ENCODE measurements around the gene BSN. TPM values are rescaled to one million over a fixed set of nuclear protein-coding genes. Genes with fewer than 3 reads are reported as not detected.
A peak's percentile ranks its signal among the peaks of the same experiment; 100 is the strongest.

Gene BSN
- total and polyA plus RNA-seq, 2 donors (not counting 1 experiment from before 2014, with no cell fraction given): 0.03 to 0.20 TPM

DNA sequence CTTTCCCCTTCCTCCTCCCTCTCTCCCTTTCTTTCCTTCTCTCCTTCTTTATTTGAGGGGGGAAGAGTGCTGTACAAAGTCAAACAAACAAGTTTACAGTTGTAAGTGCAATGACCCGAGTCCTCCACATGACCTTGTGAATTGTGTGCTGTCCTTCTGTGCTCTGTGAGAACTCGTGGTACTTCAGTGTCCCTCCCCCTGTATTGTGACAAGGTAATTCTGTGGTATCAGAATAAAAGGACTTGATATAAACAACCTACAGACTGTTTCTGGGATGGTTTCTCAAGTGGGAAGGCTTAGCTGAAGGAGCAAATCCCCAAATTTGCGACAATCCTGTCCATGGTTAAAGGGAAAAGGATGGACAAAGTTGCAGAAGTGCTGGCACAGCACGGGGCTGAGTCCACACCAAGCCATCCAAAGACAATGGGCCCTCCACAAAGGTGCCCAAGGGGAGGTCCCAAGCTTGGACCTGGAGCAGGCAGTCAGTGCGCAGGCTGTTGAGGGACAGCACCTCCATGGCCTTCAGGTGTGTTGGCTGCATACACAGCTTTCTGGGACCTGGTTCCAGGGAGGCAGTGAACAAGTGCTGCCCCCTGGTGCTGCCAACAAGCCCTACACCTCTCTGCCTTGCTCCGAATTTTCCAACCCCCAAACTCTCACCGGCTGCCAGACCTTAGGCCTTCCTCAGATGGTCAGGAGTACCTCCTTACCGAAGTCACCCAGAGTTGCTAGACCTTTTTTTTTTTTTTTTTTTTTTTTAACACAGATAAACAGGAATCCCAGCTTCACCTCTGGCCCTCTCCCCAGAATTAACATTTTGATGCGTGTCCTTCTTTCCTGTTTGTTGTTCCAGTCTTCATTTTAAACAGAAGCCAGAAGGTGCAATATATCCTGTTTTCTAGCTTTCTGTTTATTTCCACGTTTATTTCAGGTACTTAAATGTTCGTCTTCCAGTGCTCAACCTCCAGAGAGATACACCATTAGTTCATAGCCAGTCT, 117.3 kb downstream of the BSN start:
- peaks cover 13 to 18% of the 10 kb centered on the region in 2 donors for H3K4me1 ChIP-seq (ENCODE audit: control insufficient read depth in 2 of 2, insufficient read depth in 2 of 2, low read length in 2 of 2)
- H3K4me3 ChIP-seq (ENCODE audit: control extremely low read depth in 1 of 5, extremely low read depth in 1 of 5, insufficient read depth in 1 of 5, low read depth in 2 of 5, low read length in 4 of 5): no peak overlapping the region
- intact Hi-C loops (cut with micrococcal nuclease): loop anchor here (2.0 to 5.0 kb wide), 4 partner anchors 257 to 566 kb away; partner anchors contain the start of genes GNAI2, MON1A, RHOA and TCTA
- no peak overlapping the region for H3K4me2 ChIP-seq (replicated peaks; ENCODE audit: low read depth, low read length, poor library complexity, severe bottlenecking)
- Mint-ChIP-seq H3K4me3 (peak overlapping the region; percentile 84), H3K27me3 (peaks cover 3% of the 10 kb centered on the region), H3K4me1 (peaks cover 30% of the 10 kb centered on the region), H3K27ac (peak overlapping the region; percentile 76), H3K9me3 (ENCODE audit: insufficient read depth) (no peaks in the 10 kb centered on the region)
- H4K20me1 ChIP-seq (ENCODE audit: control insufficient read depth, insufficient read depth, low read length, poor library complexity, severe bottlenecking): peaks cover 4% of the 10 kb centered on the region
- TF ChIP-seq CTCF (IDR thresholded peaks at IDR 0.05) (peak; percentile 81), EZH2 (IDR thresholded peaks at IDR 0.05; ENCODE audit: borderline replicate concordance, insufficient read depth, low read depth, low read length, poor library complexity, severe bottlenecking) (no peak)
- H3K9me3 ChIP-seq (ENCODE audit: control extremely low read depth in 1 of 3, control insufficient read depth in 2 of 3, insufficient read depth in 1 of 3, low read length in 2 of 3): peaks cover 0 to 5% (median 0%) of the 10 kb centered on the region in 3 donors
- H3K27ac ChIP-seq (ENCODE audit: low read length in 2 of 2): no peak overlapping the region
- H3K9ac ChIP-seq (ENCODE audit: low read length): no peak overlapping the region
- H2AFZ ChIP-seq (ENCODE audit: insufficient read depth, low read depth, low read length, poor library complexity, severe bottlenecking): no peak overlapping the region
- ChIA-PET POLR2A (no interaction called here), CTCF (interaction anchor here (0.7 to 5.0 kb wide), 18 partner anchors 8 to 1271 kb away, joined by 3 to 161 read pairs (median 3); partner anchors contain the start of genes BSN and USP4)
- peak; percentile 71 for DNase-seq
- H3K79me2 ChIP-seq (ENCODE audit: control insufficient read depth, insufficient read depth, low read length): peaks cover 20% of the 10 kb centered on the region
- no peak for ATAC-seq (ENCODE audit: low read depth)
- peaks cover 0 to 8% of the 10 kb centered on the region in 2 experiments for H3K36me3 ChIP-seq (replicated peaks in 1 of 2; ENCODE audit: control extremely low read depth in 1 of 2, control insufficient read depth in 1 of 2, extremely low read depth in 1 of 2, insufficient read depth in 2 of 2, low read length in 1 of 2)
- no peaks in the 10 kb centered on the region for H3K27me3 ChIP-seq (replicated peaks in 1 of 4; ENCODE audit: control extremely low read depth in 1 of 4, control insufficient read depth in 3 of 4, insufficient read depth in 4 of 4, low read length in 3 of 4)
- WGBS (ENCODE audit: insufficient coverage): 44% methylated on average over 9 of the region's 11 CpGs
